Liver (tissue), 9 donors: ENCODE data around the gene NR4A2. TPM values are rescaled to one million over a fixed set of nuclear protein-coding genes. Genes with fewer than 3 reads are reported as not detected.
A peak's percentile ranks its signal among the peaks of the same experiment; 100 is the strongest.

Experiments
- DNase-seq: peaks from one replicate; pipeline ENCODE4 v3.0.0-alpha.2; 2017; ENCODE audit warnings: low spot score
- H3K27ac ChIP-seq, 2 donors: one replicate each; pipeline ENCODE4 v1.7.0; 2013; ENCODE audit warnings: inconsistent platforms in 2 of 2, low read length in 2 of 2, control low read depth in 1 of 2, low read depth in 1 of 2, mild to moderate bottlenecking in 1 of 2
- H3K27me3 ChIP-seq, 4 donors: one replicate each; pipeline versions ENCODE4 v1.6.1 to v1.7.0; 2013; ENCODE audit warnings: low read length in 3 of 4, inconsistent platforms in 1 of 4, mild to moderate bottlenecking in 1 of 4, moderate library complexity in 1 of 4; ENCODE audit not compliant: control insufficient read depth in 4 of 4, insufficient read depth in 4 of 4
- H3K36me3 ChIP-seq, 4 donors: one replicate each; pipeline versions ENCODE4 v1.6.1 to v1.7.0; 2013; ENCODE audit warnings: low read length in 3 of 4, mild to moderate bottlenecking in 3 of 4, low read depth in 1 of 4, moderate library complexity in 1 of 4; ENCODE audit not compliant: control insufficient read depth in 4 of 4, insufficient read depth in 3 of 4
- H3K4me1 ChIP-seq, 4 donors: one replicate each; pipeline versions ENCODE4 v1.6.1 to v1.7.0; 2013; ENCODE audit warnings: low read length in 3 of 4, mild to moderate bottlenecking in 3 of 4, moderate library complexity in 1 of 4; ENCODE audit not compliant: control insufficient read depth in 4 of 4, insufficient read depth in 4 of 4
- H3K4me3 ChIP-seq, 3 donors: one replicate each; pipeline versions ENCODE4 v1.6.1 to v1.7.0; 2013; ENCODE audit warnings: low read length in 3 of 3, control low read depth in 1 of 3, low read depth in 1 of 3, mild to moderate bottlenecking in 1 of 3
- H3K9ac ChIP-seq, 2 donors: one replicate each; pipeline ENCODE4 v1.7.0; 2013; ENCODE audit warnings: low read length in 2 of 2, mild to moderate bottlenecking in 2 of 2, moderate library complexity in 2 of 2, control low read depth in 1 of 2, low read depth in 1 of 2
- H3K9me3 ChIP-seq, 4 donors: one replicate each; pipeline versions ENCODE4 v1.6.1 to v1.7.0; 2013; ENCODE audit warnings: low read length in 3 of 4; ENCODE audit not compliant: control insufficient read depth in 4 of 4
- EGR1 ChIP-seq, 2 donors: IDR thresholded peaks; 2 replicates each; pipeline ENCODE4 v1.6.1; 2016 to 2018; ENCODE audit warnings: antibody characterized with exemption in 2 of 2, low read depth in 2 of 2
- FOXA2 ChIP-seq: IDR thresholded peaks from 2 replicates; pipeline ENCODE4 v1.6.1; 2016; ENCODE audit warnings: antibody characterized with exemption
- HNF4A ChIP-seq, 2 donors: conservative IDR thresholded peaks; 2 replicates each; pipeline ENCODE4 v1.6.1; 2016; ENCODE audit warnings: antibody characterized with exemption in 2 of 2, mild to moderate bottlenecking in 2 of 2
- RAD21 ChIP-seq, 2 donors: IDR thresholded peaks; 2 replicates each; pipeline ENCODE4 v1.6.1; 2016; ENCODE audit warnings: antibody characterized with exemption in 2 of 2, mild to moderate bottlenecking in 2 of 2
- RXRA ChIP-seq, 2 donors: IDR thresholded peaks; 2 replicates each; pipeline ENCODE4 v1.6.1; 2017 to 2018; ENCODE audit warnings: antibody characterized with exemption in 2 of 2, mild to moderate bottlenecking in 1 of 2
- SP1 ChIP-seq: IDR thresholded peaks from 2 replicates; pipeline ENCODE4 v1.6.1; 2018; ENCODE audit warnings: antibody characterized with exemption, mild to moderate bottlenecking
- TAF1 ChIP-seq: conservative IDR thresholded peaks from 2 replicates; pipeline ENCODE4 v1.6.1; 2016; ENCODE audit warnings: antibody characterized with exemption, mild to moderate bottlenecking
- YY1 ChIP-seq: IDR thresholded peaks from 2 replicates; pipeline ENCODE4 v1.6.1; 2016; ENCODE audit warnings: antibody characterized with exemption, mild to moderate bottlenecking
- ZBTB33 ChIP-seq: IDR thresholded peaks from 2 replicates; pipeline ENCODE4 v1.6.1; 2016; ENCODE audit warnings: antibody characterized with exemption
- WGBS: extraction: QIAGEN DNeasy Blood & Tissue Kit; methylation state at CpG from one replicate; pipeline ENCODE4 v1.1.7; 2013; 5-methylcytosine and 5-hydroxymethylcytosine counted together
- polyA plus RNA-seq, 2 donors: library from polyadenylated mRNA; stranded (reverse) in 1 of 2; unstranded in 1 of 2; fragments of 200-250 nt in 1 of 2; fragments of >200 nt in 1 of 2; fragmentation: Nextera tagmentation in 1 of 2; extraction: Ambion mirVana in 1 of 2; gene quantifications; one replicate each; pipeline versions ENCODE4 v1.2.1 to v1.2.3, GENCODE V29; 2013 to 2015
- total RNA-seq, 2 donors: library from RNA; depleted of rRNA; stranded (reverse); fragments of >200 nt; gene quantifications; one replicate each; pipeline ENCODE4 v1.2.3, GENCODE V29; 2014
- TF ChIP-seq, protein P1 (sequence below): IDR thresholded peaks from 2 replicates; pipeline ENCODE4 v1.6.1; 2016; ENCODE audit warnings: antibody characterized with exemption
- TF ChIP-seq, protein P2 (sequence below): fragments of 150-350 bp; IDR thresholded peaks from 2 replicates; pipeline ENCODE4 v1.5.1; 2017; ENCODE audit warnings: improper control_type of control experiment, low read depth, low read length; ENCODE audit not compliant: missing input control
- TF ChIP-seq, protein P3 (sequence below): IDR thresholded peaks from 2 replicates; pipeline ENCODE4 v1.6.1; 2016; ENCODE audit warnings: antibody characterized with exemption, mild to moderate bottlenecking
- TF ChIP-seq, protein P4 (sequence below): IDR thresholded peaks from 2 replicates; pipeline ENCODE4 v1.6.1; 2016; ENCODE audit warnings: antibody characterized with exemption
- donor health status: healthy.
- donor health status: healthy.
- donor health status: healthy.
- donor health status: healthy.
- donor health status: healthy.

Gene NR4A2
- total and polyA plus RNA-seq, 4 donors: 0.08 to 0.96 (median 0.25) TPM

- peak overlapping the region; percentile 98 to 100 for H3K27ac ChIP-seq
- peak; percentile 82 for DNase-seq
Observed at GRCh38 chr2:156342254-156343095, 10.0 kb upstream of the NR4A2 start.

DNA sequence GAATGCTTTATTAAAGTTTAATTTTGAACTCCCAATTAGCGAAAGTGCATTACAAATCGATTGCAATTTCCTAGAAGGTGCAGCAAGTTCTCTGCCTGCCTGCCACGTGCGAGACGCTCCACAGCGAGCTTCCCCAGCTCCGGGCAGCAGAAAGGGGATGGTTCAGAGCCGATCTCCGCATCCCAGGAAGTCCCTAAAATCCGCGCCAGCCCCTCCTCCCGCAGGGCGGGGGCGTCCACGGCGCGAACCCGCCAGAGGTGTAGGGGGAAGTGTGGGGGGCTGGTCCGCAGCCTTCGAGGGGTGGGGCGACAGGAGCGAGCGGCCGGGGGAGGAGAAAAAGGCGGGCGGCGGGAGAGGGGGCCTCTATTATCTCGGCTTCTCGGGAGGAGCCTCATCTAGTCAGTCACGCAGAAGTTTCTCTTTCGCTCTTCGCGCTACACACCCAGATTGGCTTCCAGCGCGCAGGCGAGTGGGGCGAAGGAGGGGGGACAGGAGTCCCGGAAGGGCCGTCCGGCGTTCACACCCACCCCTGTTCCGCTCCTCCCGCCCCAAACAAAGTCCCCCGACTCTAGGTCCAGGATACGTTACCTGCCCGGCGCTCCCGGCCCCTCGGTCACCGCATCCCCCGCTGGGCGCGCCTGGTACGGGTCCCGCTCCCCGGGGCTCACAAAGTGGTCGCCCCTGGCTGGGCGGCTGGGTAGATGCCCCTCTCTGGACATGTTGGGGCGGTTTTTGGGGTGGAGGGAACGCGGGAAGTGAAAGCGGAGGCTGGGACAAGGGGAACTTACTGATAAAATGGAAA lies 9.1 kb upstream of the NR4A2 start:
- Histone ChIP-seq H3K9ac (peak overlapping the region; percentile 97 to 99), H3K9me3 (no peaks in the 10 kb centered on the region), H3K4me1 (peaks cover 0 to 14% (median 4%) of the 10 kb centered on the region in 4 donors), H3K27me3 (no peaks in the 10 kb centered on the region), H3K27ac (peak overlapping the region; percentile 98 to 100), H3K4me3 (peak overlapping the region; percentile 73 to 98 (median 92)), H3K36me3 (no peaks in the 10 kb centered on the region)
- peak; percentile 80 for DNase-seq
- WGBS: under 1% methylated on average over 62 of the region's 62 CpGs
- TF ChIP-seq, protein P1, sequence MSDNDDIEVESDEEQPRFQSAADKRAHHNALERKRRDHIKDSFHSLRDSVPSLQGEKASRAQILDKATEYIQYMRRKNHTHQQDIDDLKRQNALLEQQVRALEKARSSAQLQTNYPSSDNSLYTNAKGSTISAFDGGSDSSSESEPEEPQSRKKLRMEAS: peak; percentile 73
- TF ChIP-seq, protein P2, sequence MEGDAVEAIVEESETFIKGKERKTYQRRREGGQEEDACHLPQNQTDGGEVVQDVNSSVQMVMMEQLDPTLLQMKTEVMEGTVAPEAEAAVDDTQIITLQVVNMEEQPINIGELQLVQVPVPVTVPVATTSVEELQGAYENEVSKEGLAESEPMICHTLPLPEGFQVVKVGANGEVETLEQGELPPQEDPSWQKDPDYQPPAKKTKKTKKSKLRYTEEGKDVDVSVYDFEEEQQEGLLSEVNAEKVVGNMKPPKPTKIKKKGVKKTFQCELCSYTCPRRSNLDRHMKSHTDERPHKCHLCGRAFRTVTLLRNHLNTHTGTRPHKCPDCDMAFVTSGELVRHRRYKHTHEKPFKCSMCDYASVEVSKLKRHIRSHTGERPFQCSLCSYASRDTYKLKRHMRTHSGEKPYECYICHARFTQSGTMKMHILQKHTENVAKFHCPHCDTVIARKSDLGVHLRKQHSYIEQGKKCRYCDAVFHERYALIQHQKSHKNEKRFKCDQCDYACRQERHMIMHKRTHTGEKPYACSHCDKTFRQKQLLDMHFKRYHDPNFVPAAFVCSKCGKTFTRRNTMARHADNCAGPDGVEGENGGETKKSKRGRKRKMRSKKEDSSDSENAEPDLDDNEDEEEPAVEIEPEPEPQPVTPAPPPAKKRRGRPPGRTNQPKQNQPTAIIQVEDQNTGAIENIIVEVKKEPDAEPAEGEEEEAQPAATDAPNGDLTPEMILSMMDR: no peak
- peak in 1 of 2 donors; percentile 55 for TF ChIP-seq HNF4A (conservative IDR thresholded peaks at IDR 0.05)
- peak; percentile 86 to 96 for TF ChIP-seq EGR1 (IDR thresholded peaks at IDR 0.05; ENCODE audit: low read depth in 2 of 2)
- TF ChIP-seq, protein P3, sequence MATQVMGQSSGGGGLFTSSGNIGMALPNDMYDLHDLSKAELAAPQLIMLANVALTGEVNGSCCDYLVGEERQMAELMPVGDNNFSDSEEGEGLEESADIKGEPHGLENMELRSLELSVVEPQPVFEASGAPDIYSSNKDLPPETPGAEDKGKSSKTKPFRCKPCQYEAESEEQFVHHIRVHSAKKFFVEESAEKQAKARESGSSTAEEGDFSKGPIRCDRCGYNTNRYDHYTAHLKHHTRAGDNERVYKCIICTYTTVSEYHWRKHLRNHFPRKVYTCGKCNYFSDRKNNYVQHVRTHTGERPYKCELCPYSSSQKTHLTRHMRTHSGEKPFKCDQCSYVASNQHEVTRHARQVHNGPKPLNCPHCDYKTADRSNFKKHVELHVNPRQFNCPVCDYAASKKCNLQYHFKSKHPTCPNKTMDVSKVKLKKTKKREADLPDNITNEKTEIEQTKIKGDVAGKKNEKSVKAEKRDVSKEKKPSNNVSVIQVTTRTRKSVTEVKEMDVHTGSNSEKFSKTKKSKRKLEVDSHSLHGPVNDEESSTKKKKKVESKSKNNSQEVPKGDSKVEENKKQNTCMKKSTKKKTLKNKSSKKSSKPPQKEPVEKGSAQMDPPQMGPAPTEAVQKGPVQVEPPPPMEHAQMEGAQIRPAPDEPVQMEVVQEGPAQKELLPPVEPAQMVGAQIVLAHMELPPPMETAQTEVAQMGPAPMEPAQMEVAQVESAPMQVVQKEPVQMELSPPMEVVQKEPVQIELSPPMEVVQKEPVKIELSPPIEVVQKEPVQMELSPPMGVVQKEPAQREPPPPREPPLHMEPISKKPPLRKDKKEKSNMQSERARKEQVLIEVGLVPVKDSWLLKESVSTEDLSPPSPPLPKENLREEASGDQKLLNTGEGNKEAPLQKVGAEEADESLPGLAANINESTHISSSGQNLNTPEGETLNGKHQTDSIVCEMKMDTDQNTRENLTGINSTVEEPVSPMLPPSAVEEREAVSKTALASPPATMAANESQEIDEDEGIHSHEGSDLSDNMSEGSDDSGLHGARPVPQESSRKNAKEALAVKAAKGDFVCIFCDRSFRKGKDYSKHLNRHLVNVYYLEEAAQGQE: peak; percentile 86
- TF ChIP-seq TAF1: peak; percentile 79
- TF ChIP-seq RXRA (IDR thresholded peaks at IDR 0.05): peak in 1 of 2 donors; percentile 34
- TF ChIP-seq FOXA2: no peak
- TF ChIP-seq, protein P4, sequence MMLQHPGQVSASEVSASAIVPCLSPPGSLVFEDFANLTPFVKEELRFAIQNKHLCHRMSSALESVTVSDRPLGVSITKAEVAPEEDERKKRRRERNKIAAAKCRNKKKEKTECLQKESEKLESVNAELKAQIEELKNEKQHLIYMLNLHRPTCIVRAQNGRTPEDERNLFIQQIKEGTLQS: peak; percentile 23
- TF ChIP-seq SP1: peak; percentile 63

More at GRCh38 chr2:156342254-156343095, 10.0 kb upstream of the NR4A2 start:
- peaks cover 0 to 14% (median 4%) of the 10 kb centered on the region in 4 donors for H3K4me1 ChIP-seq
- TF ChIP-seq, protein P3: peak; percentile 30
- TF ChIP-seq YY1 (peak; percentile 21), RAD21 (IDR thresholded peaks at IDR 0.05) (no peak), ZBTB33 (no peak)
- H3K27me3 ChIP-seq: no peaks in the 10 kb centered on the region
- WGBS: 1% methylated on average over 86 of the region's 86 CpGs
- H3K4me3 ChIP-seq: peak overlapping the region; percentile 73 to 98 (median 86)
- H3K9me3 ChIP-seq: no peaks in the 10 kb centered on the region
- H3K9ac ChIP-seq: peak overlapping the region; percentile 97 to 99
- H3K36me3 ChIP-seq: no peaks in the 10 kb centered on the region
